IMR-90 (cell line): ENCODE measurements around the gene ATP7A. TPM values are rescaled to one million over a fixed set of nuclear protein-coding genes. Genes with fewer than 3 reads are reported as not detected.

ENCODE experiments used
- ATAC-seq: fragments of 200-7000 bp; cut with Tn5 transposase; 2 replicates; pipeline ENCODE4 v1.9.1; 2020; ENCODE audit warnings: low read depth, mild to moderate bottlenecking, moderate library complexity
- BruUV-seq: library from RNA; stranded (reverse); fragments of 400-500 nt; replicated peaks from 2 replicates; lab custom pipeline; 2021; lab: Mats Ljungman, UMichigan
- CTCF ChIA-PET: fragments of 300-600 bp; formaldehyde crosslinking; extraction: SDS; loops from one replicate; lab custom pipeline; 2021; ENCODE audit warnings: antibody characterized with exemption; lab: Yijun Ruan, JAX
- POLR2A ChIA-PET: fragments of 300-600 bp; sonication (Branson Sonifier 250); formaldehyde crosslinking; loops from one replicate; lab custom pipeline; 2022; ENCODE audit warnings: antibody characterized with exemption; ENCODE audit not compliant: unreplicated experiment; lab: Charles Lee
- DNase-seq: peaks from one replicate; pipeline ENCODE4 v3.0.0; 2013
- H2AFZ ChIP-seq: replicated peaks from 2 replicates; pipeline ENCODE3; 2013; ENCODE audit warnings: low read length, mild to moderate bottlenecking; ENCODE audit not compliant: poor library complexity
- H2AK5ac ChIP-seq: 2 replicates; pipeline ENCODE4 v1.6.1; 2013; ENCODE audit warnings: low read depth, low read length, inconsistent platforms
- H2AK9ac ChIP-seq: replicated peaks from 2 replicates; pipeline ENCODE3; 2013; ENCODE audit warnings: mild to moderate bottlenecking, low read depth, low read length, moderate library complexity; ENCODE audit not compliant: poor library complexity
- H2BK120ac ChIP-seq: 2 replicates; pipeline ENCODE4 v1.6.1; 2013; ENCODE audit warnings: low read depth, low read length, inconsistent platforms
- H2BK15ac ChIP-seq: 3 replicates; pipeline ENCODE4 v1.6.1; 2013; ENCODE audit warnings: low read depth, low read length, inconsistent platforms
- H2BK20ac ChIP-seq: 2 replicates; pipeline ENCODE4 v1.6.1; 2013; ENCODE audit warnings: low read depth, mild to moderate bottlenecking, inconsistent platforms, low read length, moderate library complexity
- H2BK5ac ChIP-seq: 2 replicates; pipeline ENCODE4 v1.6.1; 2013; ENCODE audit warnings: mild to moderate bottlenecking, low read depth, low read length, inconsistent platforms; ENCODE audit not compliant: poor library complexity, severe bottlenecking
- H3K14ac ChIP-seq: replicated peaks from 2 replicates; pipeline ENCODE4 v1.6.1; 2013; ENCODE audit warnings: low read depth, low read length, inconsistent platforms
- H3K18ac ChIP-seq: 2 replicates; pipeline ENCODE4 v1.6.1; 2013; ENCODE audit warnings: low read depth, low read length, control low read depth
- H3K23ac ChIP-seq: 2 replicates; pipeline ENCODE4 v1.6.1; 2013; ENCODE audit warnings: low read depth, low read length, inconsistent platforms
- H3K27ac ChIP-seq: 2 replicates; pipeline ENCODE4 v1.5.1; 2013; ENCODE audit warnings: mild to moderate bottlenecking, control low read depth, low read length; ENCODE audit not compliant: insufficient read depth
- H3K27me3 ChIP-seq: 2 replicates; pipeline ENCODE4 v1.6.1; 2013; ENCODE audit warnings: low read length; ENCODE audit not compliant: control insufficient read depth, insufficient read depth
- H3K36me3 ChIP-seq: 2 replicates; pipeline ENCODE4 v1.6.1; 2013; ENCODE audit warnings: low read length, mixed read lengths; ENCODE audit not compliant: control insufficient read depth, insufficient read depth
- H3K4ac ChIP-seq: 2 replicates; pipeline ENCODE4 v1.6.1; 2013; ENCODE audit warnings: low read depth, low read length, inconsistent platforms
- H3K4me1 ChIP-seq: 2 replicates; pipeline ENCODE4 v1.6.1; 2013; ENCODE audit warnings: low read length, mixed read lengths; ENCODE audit not compliant: control insufficient read depth, insufficient read depth
- H3K4me2 ChIP-seq: 2 replicates; pipeline ENCODE4 v1.6.1; 2013; ENCODE audit warnings: low read depth, mild to moderate bottlenecking, control low read depth, low read length, moderate library complexity
- H3K4me3 ChIP-seq: 2 replicates; pipeline ENCODE4 v1.5.1; 2013; ENCODE audit warnings: low read depth, mild to moderate bottlenecking, control low read depth, low read length, moderate library complexity; ENCODE audit not compliant: insufficient read depth
- H3K56ac ChIP-seq: 2 replicates; pipeline ENCODE4 v1.6.1; 2013; ENCODE audit warnings: low read length, inconsistent platforms; ENCODE audit not compliant: insufficient read depth; ENCODE audit errors: extremely low read depth
- H3K79me1 ChIP-seq, 2 experiments: 2 replicates each; pipeline ENCODE4 v1.6.1; 2013; ENCODE audit warnings: low read length in 2 of 2, inconsistent platforms in 1 of 2, low read depth in 1 of 2
- H3K9ac ChIP-seq: 2 replicates; pipeline ENCODE4 v1.6.1; 2013; ENCODE audit warnings: low read depth, low read length, control low read depth
- H3K9me1 ChIP-seq: 2 replicates; pipeline ENCODE4 v1.6.1; 2013; ENCODE audit warnings: low read length, inconsistent platforms; ENCODE audit not compliant: insufficient read depth
- H3K9me3 ChIP-seq: 2 replicates; pipeline ENCODE4 v1.6.1; 2013; ENCODE audit warnings: low read length; ENCODE audit not compliant: control insufficient read depth, insufficient read depth
- H4K20me1 ChIP-seq: 2 replicates; pipeline ENCODE4 v1.6.1; 2013; ENCODE audit warnings: low read length, inconsistent platforms; ENCODE audit not compliant: insufficient read depth
- H4K5ac ChIP-seq: 2 replicates; pipeline ENCODE4 v1.6.1; 2013; ENCODE audit warnings: mild to moderate bottlenecking, low read depth, low read length, control low read depth
- H4K8ac ChIP-seq, 2 experiments: 2 replicates each; pipeline ENCODE4 v1.6.1; 2013; ENCODE audit warnings: low read depth in 2 of 2, low read length in 2 of 2, control low read depth in 1 of 2, inconsistent platforms in 1 of 2
- H4K91ac ChIP-seq: 2 replicates; pipeline ENCODE4 v1.6.1; 2013; ENCODE audit warnings: low read depth, low read length, inconsistent platforms; ENCODE audit not compliant: insufficient read depth
- CHD1 ChIP-seq: IDR thresholded peaks from 2 replicates; pipeline ENCODE4 v1.6.1; 2012; ENCODE audit warnings: low read depth, low read length, improper control_type of control experiment
- CTCF ChIP-seq: conservative IDR thresholded peaks from 2 replicates; pipeline ENCODE4 v1.5.1; 2012; ENCODE audit warnings: mild to moderate bottlenecking, low read depth, low read length, improper control_type of control experiment
- FOS ChIP-seq: fragments of 150-350 bp; IDR thresholded peaks from 2 replicates; pipeline ENCODE4 v1.6.1; 2016; ENCODE audit warnings: low read depth, low read length
- NFE2L2 ChIP-seq: fragments of 150-350 bp; IDR thresholded peaks from 2 replicates; pipeline ENCODE4 v1.6.1; 2016; ENCODE audit warnings: low read depth, mild to moderate bottlenecking, low read length
- RAD21 ChIP-seq: IDR thresholded peaks from 2 replicates; pipeline ENCODE4 v1.6.1; 2012; ENCODE audit warnings: low read length, improper control_type of control experiment
- RCOR1 ChIP-seq: IDR thresholded peaks from 2 replicates; pipeline ENCODE4 v1.6.1; 2012; ENCODE audit warnings: mild to moderate bottlenecking, low read length, improper control_type of control experiment; ENCODE audit not compliant: insufficient replicate concordance
- SMC3 ChIP-seq: fragments of 150-350 bp; IDR thresholded peaks from 2 replicates; pipeline ENCODE4 v1.6.1; 2016; ENCODE audit warnings: low read depth, mild to moderate bottlenecking, antibody characterized with exemption, low read length, moderate library complexity
- WGBS, 2 experiments: methylation state at CpG; one replicate each; pipeline versions ENCODE4 v1.1.5 to v1.1.7; 2013; ENCODE audit warnings: missing lambda C conversion rate in 2 of 2; ENCODE audit not compliant: insufficient read length in 1 of 2; ENCODE audit errors: extremely low coverage in 2 of 2; 5-methylcytosine and 5-hydroxymethylcytosine counted together
- dilution Hi-C: fragments of 300-500 bp; cut with HindIII; formaldehyde crosslinking; loops from one replicate; pipeline ENCODE4 v1.14.3; 2018; ENCODE audit warnings: low sequenced_read_pairs; ENCODE audit not compliant: unreplicated experiment
- in situ Hi-C: fragments of 300-500 bp; cut with MboI; formaldehyde crosslinking; loops from 3 replicates; pipeline ENCODE4 v1.14.3; 2019; ENCODE audit warnings: low sequenced_read_pairs, inconsistent platforms, mixed read lengths
- intact Hi-C: fragments of 100-400 bp; cut with micrococcal nuclease; formaldehyde crosslinking; loops from 2 replicates; pipeline ENCODE4 v1.10.0; 2022
- polyA plus RNA-seq, 3 experiments: library from polyadenylated mRNA; depleted of rRNA; stranded (reverse); fragments of >200 nt; gene quantifications; 2 replicates each; pipeline ENCODE4 v1.2.3, GENCODE V29; 2012; ENCODE audit warnings: low replicate concordance in 1 of 3
- total RNA-seq: library from RNA; depleted of rRNA; stranded (reverse); fragments of >200 nt; gene quantifications from 2 replicates; pipeline ENCODE4 v1.2.3, GENCODE V29; 2012

Gene ATP7A
- total and polyA plus RNA-seq, 2 of the 4 experiments (the other 2 are of a cell fraction) = 4.2 to 22.4 TPM

GRCh38 chrX:77917294-77917933, 6.9 kb downstream of the ATP7A start:
- Histone ChIP-seq H3K4me3 (no peak overlapping the region), H4K20me1 (peaks cover 4% of the 10 kb centered on the region; the same call in 1 of the 2 replicates), H4K91ac (no peak overlapping the region), H2BK20ac (no peak overlapping the region), H3K18ac (no peak overlapping the region), H2BK5ac (no peak overlapping the region), H2BK15ac (no peak overlapping the region), H3K9me3 (no peaks in the 10 kb centered on the region), H2AK5ac (no peak overlapping the region), H3K79me1 (peaks cover 0 to 7% of the 10 kb centered on the region in 2 experiments; a peak in 1 of 4 replicates), H3K36me3 (no peaks in the 10 kb centered on the region), H2AK9ac (no peak overlapping the region), H3K9me1 (no peaks in the 10 kb centered on the region), H3K56ac (no peak overlapping the region), H3K4ac (no peak overlapping the region), H3K27ac (no peak overlapping the region), H3K14ac (no peak overlapping the region), H3K9ac (no peak overlapping the region), H2AFZ (no peak overlapping the region), H3K4me2 (no peak overlapping the region), H3K4me1 (peaks cover 2% of the 10 kb centered on the region; the same call in 1 of the 2 replicates), H4K5ac (no peak overlapping the region), H3K23ac (no peak overlapping the region), H3K27me3 (no peaks in the 10 kb centered on the region), H2BK120ac (no peak overlapping the region), H4K8ac (no peak overlapping the region)
- DNase-seq (no peak), ATAC-seq (no peak)
- TF ChIP-seq RAD21 (no peak), CTCF (no peak), CHD1 (no peak), FOS (no peak), NFE2L2 (no peak), SMC3 (no peak), RCOR1 (no peak)
- ChIA-PET POLR2A (no interaction called here), CTCF (no interaction called here)
- no CpG with 5 or more reads among the region's 2 CpGs for WGBS, 2 experiments
- intact Hi-C loops (no loop called here), in situ Hi-C loops (loop anchor here (10.0 kb wide), 1 partner anchor 97 kb away; no protein-coding TSS in a partner anchor), dilution Hi-C loops (no loop called here)
- BruUV-seq = no TSS peak
